ENCODE results near the gene GABARAP.

The GABARAP gene

DNA sequence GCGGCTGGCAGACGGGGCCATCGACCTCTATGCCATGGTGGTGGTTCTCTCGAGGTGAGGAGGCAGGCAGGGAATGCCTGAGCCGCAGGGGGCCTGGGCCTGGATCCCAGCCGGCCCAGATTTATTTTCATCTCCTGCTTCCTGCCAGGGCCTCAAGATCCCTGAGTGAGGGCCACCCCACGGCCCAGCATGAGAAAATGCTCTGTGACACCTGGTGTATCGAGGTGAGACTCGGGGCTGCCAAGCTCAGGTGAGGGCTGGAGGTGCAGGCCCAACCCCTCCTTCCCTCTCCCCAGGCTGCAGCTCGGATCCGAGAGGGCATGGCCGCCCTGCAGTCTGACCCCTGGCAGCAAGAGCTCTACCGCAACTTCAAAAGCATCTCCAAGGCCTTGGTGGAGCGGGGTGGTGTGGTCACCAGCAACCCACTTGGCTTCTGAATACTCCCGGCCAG, 17.6 kb downstream of the GABARAP start:
- H3K4me3 ChIP-seq (ENCODE audit: low read depth, low read length), result no peak overlapping the region
- DNase-seq (ENCODE audit: low read depth), result no peak
- TF ChIP-seq CTCF (IDR thresholded peaks at IDR 0.05; ENCODE audit: low read depth, low read length, missing control alignments), result no peak

DNA sequence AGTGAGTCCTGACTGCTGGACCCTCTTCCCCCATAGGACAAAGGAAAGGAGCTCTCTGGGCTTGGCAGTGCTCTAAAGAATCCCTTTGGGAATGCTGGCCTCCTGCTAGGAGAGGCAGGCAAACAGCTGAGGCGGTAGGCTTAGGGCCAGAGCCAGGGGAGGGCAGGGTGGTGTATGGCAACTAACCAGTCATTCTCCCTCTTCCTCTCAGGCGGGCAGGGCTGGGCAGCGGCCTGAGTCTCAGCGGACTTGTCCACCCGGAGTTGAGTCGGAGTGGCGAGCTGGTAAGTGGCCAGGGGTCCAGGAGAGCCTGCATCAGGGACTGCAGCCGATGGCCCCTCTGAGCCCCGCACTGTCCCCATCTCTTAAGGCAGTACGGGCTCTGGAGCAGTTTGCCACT, 18.1 kb downstream of the GABARAP start:
- TF ChIP-seq CTCF (IDR thresholded peaks at IDR 0.05; ENCODE audit: low read depth, low read length, missing control alignments), result no peak
- DNase-seq (ENCODE audit: low read depth), result no peak
- no peak overlapping the region for H3K4me3 ChIP-seq (ENCODE audit: low read depth, low read length)

DNA sequence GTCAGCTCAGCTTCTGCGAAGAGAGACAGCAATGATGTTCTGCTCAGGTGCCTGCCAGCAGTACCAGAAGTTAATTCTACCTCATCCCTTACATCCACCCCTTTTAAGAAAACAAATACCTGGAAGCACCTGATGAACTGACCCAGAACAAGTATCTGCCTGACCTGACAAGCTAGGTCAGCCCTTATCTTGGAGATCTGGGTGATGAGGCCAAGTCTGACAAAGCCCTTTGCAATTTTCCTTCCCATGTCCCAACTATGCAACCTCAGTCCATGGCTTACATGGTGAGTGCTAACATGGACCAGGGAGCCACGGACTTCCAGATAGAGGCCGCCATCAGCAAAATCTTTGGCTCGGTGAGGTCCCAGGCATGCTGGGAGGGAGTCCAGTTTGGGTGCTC, 18.9 kb downstream of the GABARAP start:
- TF ChIP-seq CTCF (IDR thresholded peaks at IDR 0.05; ENCODE audit: low read depth, low read length, missing control alignments), result no peak
- no peak for DNase-seq (ENCODE audit: low read depth)
- H3K4me3 ChIP-seq (ENCODE audit: low read depth, low read length), result no peak overlapping the region

DNA sequence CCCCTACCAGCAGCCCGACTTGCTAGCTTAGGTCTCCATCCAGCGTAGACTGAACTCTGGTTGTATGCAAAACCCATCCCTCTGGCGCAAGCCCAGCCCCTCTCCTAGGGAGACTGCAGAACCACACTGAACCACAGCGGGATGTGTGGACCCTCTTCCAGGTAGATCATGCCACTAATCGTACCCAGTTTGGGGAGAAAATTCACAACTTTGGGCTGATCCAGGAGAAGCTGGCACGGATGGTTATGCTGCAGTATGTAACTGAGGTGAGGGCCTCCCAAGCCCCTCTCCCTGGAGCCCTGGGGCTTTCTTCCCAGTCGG, 19.3 kb downstream of the GABARAP start:
- no peak for DNase-seq (ENCODE audit: low read depth)
- no peak for TF ChIP-seq CTCF (IDR thresholded peaks at IDR 0.05; ENCODE audit: low read depth, low read length, missing control alignments)
- no peak overlapping the region for H3K4me3 ChIP-seq (ENCODE audit: low read depth, low read length)

DNA sequence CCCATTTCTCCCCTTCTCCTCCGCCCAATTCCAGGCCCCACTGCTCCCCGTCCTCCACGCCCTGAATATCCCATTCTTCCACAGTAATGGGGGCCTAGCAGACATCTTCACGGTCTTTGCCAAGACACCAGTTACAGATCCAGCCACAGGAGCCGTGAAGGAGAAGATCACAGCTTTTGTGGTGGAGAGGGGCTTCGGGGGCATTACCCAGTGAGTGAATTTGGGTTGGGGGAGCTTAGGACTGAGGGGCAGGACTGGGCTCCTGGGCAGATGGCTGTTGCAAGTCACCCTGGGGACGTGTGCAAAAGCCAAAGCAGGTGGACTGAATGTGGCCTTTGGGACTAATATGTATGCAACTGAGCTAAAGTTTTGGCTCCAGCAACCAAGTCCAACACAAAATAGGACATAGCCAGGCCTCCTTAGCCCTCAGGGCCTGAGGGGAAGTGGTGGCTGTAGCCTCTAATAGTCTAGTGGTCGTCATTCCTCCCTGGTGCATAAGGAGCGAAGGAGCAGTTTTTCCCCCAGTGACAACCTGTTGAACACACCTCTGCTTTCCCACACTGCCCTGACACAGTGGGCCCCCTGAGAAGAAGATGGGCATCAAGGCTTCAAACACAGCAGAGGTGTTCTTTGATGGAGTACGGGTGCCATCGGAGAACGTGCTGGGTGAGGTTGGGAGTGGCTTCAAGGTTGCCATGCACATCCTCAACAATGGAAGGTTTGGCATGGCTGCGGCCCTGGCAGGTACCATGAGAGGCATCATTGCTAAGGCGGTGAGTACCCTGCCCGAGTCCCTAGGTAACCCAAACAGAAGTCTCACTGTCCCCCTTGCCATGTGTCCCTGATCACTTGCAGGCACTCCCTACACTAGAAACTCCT, 19.9 kb downstream of the GABARAP start:
- no peak for TF ChIP-seq CTCF (IDR thresholded peaks at IDR 0.05; ENCODE audit: low read depth, low read length, missing control alignments)
- no peak for DNase-seq (ENCODE audit: low read depth)

DNA sequence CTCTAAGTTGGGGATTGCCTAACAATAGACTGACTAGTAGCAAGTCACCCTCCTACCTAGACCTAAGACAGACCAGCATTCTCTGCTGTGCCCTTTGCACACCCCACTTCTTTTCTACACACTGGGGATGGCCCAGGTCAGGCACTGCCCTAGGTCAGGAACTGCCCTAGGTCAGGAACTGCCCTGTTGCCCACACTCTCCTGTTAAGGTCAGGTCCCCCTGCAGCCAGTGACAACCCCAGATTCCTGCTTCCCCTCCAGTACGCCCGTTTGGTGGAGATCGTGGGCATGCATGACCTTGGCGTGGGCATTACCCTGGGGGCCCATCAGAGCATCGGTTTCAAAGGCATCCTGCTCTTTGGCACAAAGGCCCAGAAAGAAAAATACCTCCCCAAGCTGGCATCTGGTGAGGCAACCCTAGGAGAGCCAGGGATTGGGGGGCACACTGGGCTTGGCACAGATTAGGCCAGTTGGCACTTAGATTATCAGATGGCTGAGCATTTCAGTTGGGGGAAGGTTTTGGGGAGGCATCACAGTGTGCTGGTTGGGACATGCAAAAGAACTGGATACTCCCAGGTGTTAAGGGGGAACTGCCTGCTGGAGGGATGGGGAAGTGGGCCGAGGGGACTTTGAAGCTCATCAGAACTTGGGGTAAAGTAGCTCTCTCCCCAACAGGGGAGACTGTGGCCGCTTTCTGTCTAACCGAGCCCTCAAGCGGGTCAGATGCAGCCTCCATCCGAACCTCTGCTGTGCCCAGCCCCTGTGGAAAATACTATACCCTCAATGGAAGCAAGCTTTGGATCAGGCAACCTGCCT, 20.8 kb downstream of the GABARAP start:
- no peak for TF ChIP-seq CTCF (IDR thresholded peaks at IDR 0.05; ENCODE audit: low read depth, low read length, missing control alignments)
- no peak overlapping the region for H3K4me3 ChIP-seq (ENCODE audit: low read depth, low read length)

More for the DNA sequence above, 19.9 kb downstream of the GABARAP start:
- H3K4me3 ChIP-seq (ENCODE audit: low read depth, low read length), result no peak overlapping the region

More for the DNA sequence above, 20.8 kb downstream of the GABARAP start:
- no peak for DNase-seq (ENCODE audit: low read depth)

All from GM12864 (cell line).